HG02763 (cell line): ENCODE results near the gene ARF3.

ENCODE experiments used
- ATAC-seq: cut with Tn5 transposase; IDR thresholded peaks from one replicate; pipeline ENCODE4 v1.9.1; 2021; ENCODE audit warnings: mild to moderate bottlenecking, moderate library complexity; ENCODE audit not compliant: unreplicated experiment

ARF3 gene

GRCh38 chr12:48967991-48968390 is 10.7 kb upstream of the ARF3 start:
- no peak for ATAC-seq

- ATAC-seq, result no peak
Measured at GRCh38 chr12:48966177-48966895, 9.0 kb upstream of the ARF3 start.

GRCh38 chr12:48965298-48965838 is 8.1 kb upstream of the ARF3 start:
- no peak for ATAC-seq

GRCh38 chr12:48961801-48962200 is 4.5 kb upstream of the ARF3 start:
- ATAC-seq, result no peak

GRCh38 chr12:48961331-48961730 is 4.0 kb upstream of the ARF3 start:
- ATAC-seq, result no peak

GRCh38 chr12:48960834-48961233 is 3.5 kb upstream of the ARF3 start:
- no peak for ATAC-seq

GRCh38 chr12:48958049-48958388 is 732 bp upstream of the ARF3 start:
- ATAC-seq, result no peak

- no peak for ATAC-seq
Measured at GRCh38 chr12:48956279-48957140, 777 bp downstream of the ARF3 start.

- no peak for ATAC-seq
Measured at GRCh38 chr12:48954841-48955501, 2.3 kb downstream of the ARF3 start.

- ATAC-seq, result no peak
Measured at GRCh38 chr12:48954061-48954460, 3.2 kb downstream of the ARF3 start.

GRCh38 chr12:48952691-48953090 is 4.6 kb downstream of the ARF3 start:
- ATAC-seq, result no peak

GRCh38 chr12:48947727-48948126 is 9.6 kb downstream of the ARF3 start:
- ATAC-seq, result no peak

- no peak for ATAC-seq
Measured at GRCh38 chr12:48946943-48947342, 10.3 kb downstream of the ARF3 start.

GRCh38 chr12:48946205-48946604 is 11.1 kb downstream of the ARF3 start:
- ATAC-seq, result no peak

GRCh38 chr12:48943221-48943620 is 14.1 kb downstream of the ARF3 start:
- no peak for ATAC-seq

GRCh38 chr12:48940181-48940580 is 17.1 kb downstream of the ARF3 start:
- no peak for ATAC-seq

- no peak for ATAC-seq
Measured at GRCh38 chr12:48938805-48939204, 18.5 kb downstream of the ARF3 start.

GRCh38 chr12:48937170-48937569 is 20.1 kb downstream of the ARF3 start:
- ATAC-seq, result no peak

- ATAC-seq, result no peak
Measured at GRCh38 chr12:48936379-48936979, 20.8 kb downstream of the ARF3 start.

- no peak for ATAC-seq
Measured at GRCh38 chr12:48934312-48934706, 23.0 kb downstream of the ARF3 start.

GRCh38 chr12:48933664-48934311 is 23.5 kb downstream of the ARF3 start:
- ATAC-seq, result no peak
